OCI-M2 (cell line): ENCODE data around the gene ZNF784.

Experiments used
- DNase-seq: peaks from one replicate; lab custom pipeline; 2025; ENCODE audit not compliant: unreplicated experiment; lab: John Stamatoyannopoulos, UW

The ZNF784 gene

GRCh38 chr19:55621673-55622231 lies 2.6 kb downstream of the ZNF784 start:
- no peak for DNase-seq

- no peak for DNase-seq
These were observed 3.1 kb downstream of the ZNF784 start for GRCh38 chr19:55621205-55621672.

- DNase-seq: no peak
These were observed 3.8 kb downstream of the ZNF784 start for GRCh38 chr19:55620410-55621204.

GRCh38 chr19:55619286-55619685 lies 5.1 kb downstream of the ZNF784 start:
- no peak for DNase-seq

GRCh38 chr19:55618426-55618825 lies 5.9 kb downstream of the ZNF784 start:
- DNase-seq: no peak

GRCh38 chr19:55617426-55617825 lies 6.9 kb downstream of the ZNF784 start:
- DNase-seq: no peak

GRCh38 chr19:55616395-55616875 lies 7.9 kb downstream of the ZNF784 start:
- DNase-seq: no peak

GRCh38 chr19:55615543-55616394 lies 8.6 kb downstream of the ZNF784 start:
- DNase-seq: no peak

- no peak for DNase-seq
These were observed 9.4 kb downstream of the ZNF784 start for GRCh38 chr19:55614711-55615542.

GRCh38 chr19:55613930-55614710 lies 10.2 kb downstream of the ZNF784 start:
- no peak for DNase-seq

- DNase-seq: no peak
These were observed 11.0 kb downstream of the ZNF784 start for GRCh38 chr19:55613396-55613795.

- DNase-seq: no peak
These were observed 12.3 kb downstream of the ZNF784 start for GRCh38 chr19:55611983-55612645.

GRCh38 chr19:55611300-55611982 lies 12.9 kb downstream of the ZNF784 start:
- DNase-seq: no peak

GRCh38 chr19:55609326-55609725 lies 15.0 kb downstream of the ZNF784 start:
- no peak for DNase-seq

- no peak for DNase-seq
These were observed 17.5 kb downstream of the ZNF784 start for GRCh38 chr19:55606817-55607216.

- no peak for DNase-seq
These were observed 17.9 kb downstream of the ZNF784 start for GRCh38 chr19:55606471-55606787.

GRCh38 chr19:55605637-55606470 lies 18.5 kb downstream of the ZNF784 start, which contains the start of gene ZNF865:
Gene ZNF865, plus strand, starts transcription at chr19:55605647. Its CDS starts 7,972 bp downstream, at chr19:55613619.
- no peak for DNase-seq

GRCh38 chr19:55605207-55605636 lies 19.1 kb downstream of the ZNF784 start:
- peak; percentile 96 for DNase-seq
